KMS-11 (cell line): ENCODE results near the gene ADPGK.

ENCODE experiments used
- H2AFZ ChIP-seq: fragments of 200-600 bp; sonication (generic); 2 replicates; pipeline ENCODE4 v1.6.1; 2016; ENCODE audit warnings: antibody characterized with exemption, mixed run types, low read depth
- H3K27ac ChIP-seq: fragments of 200-600 bp; sonication (generic); 2 replicates; pipeline ENCODE4 v1.6.1; 2016; ENCODE audit warnings: mild to moderate bottlenecking, mixed run types
- H3K27me3 ChIP-seq: fragments of 200-600 bp; sonication (generic); 2 replicates; pipeline ENCODE4 v1.6.1; 2017; ENCODE audit warnings: mild to moderate bottlenecking, low read depth, mixed run types, moderate library complexity; ENCODE audit not compliant: insufficient read depth
- H3K36me3 ChIP-seq: fragments of 200-600 bp; sonication (generic); 2 replicates; pipeline ENCODE4 v1.6.1; 2017; ENCODE audit warnings: mild to moderate bottlenecking, mixed run types; ENCODE audit not compliant: insufficient read depth
- H3K4me1 ChIP-seq: fragments of 200-600 bp; sonication (generic); 2 replicates; pipeline ENCODE4 v1.6.1; 2016; ENCODE audit warnings: mild to moderate bottlenecking, low read depth, mixed run types; ENCODE audit not compliant: poor library complexity, severe bottlenecking
- H3K4me2 ChIP-seq: fragments of 200-600 bp; sonication (generic); 2 replicates; pipeline ENCODE4 v1.7.0; 2016; ENCODE audit warnings: mild to moderate bottlenecking, mixed run types
- H3K4me3 ChIP-seq: fragments of 200-600 bp; sonication (generic); IDR thresholded peaks from 2 replicates; pipeline ENCODE4 v1.6.1; 2017; ENCODE audit warnings: low read depth, low read length, mixed read lengths; ENCODE audit not compliant: insufficient read depth
- H3K79me2 ChIP-seq: fragments of 200-600 bp; sonication (generic); 2 replicates; pipeline ENCODE4 v1.6.1; 2016; ENCODE audit warnings: low read depth, mixed run types; ENCODE audit not compliant: insufficient read depth
- H3K9ac ChIP-seq: fragments of 200-600 bp; sonication (generic); 2 replicates; pipeline ENCODE4 v1.6.1; 2016; ENCODE audit warnings: mild to moderate bottlenecking, mixed run types
- H4K20me1 ChIP-seq: fragments of 200-600 bp; sonication (generic); 2 replicates; pipeline ENCODE4 v1.6.1; 2016; ENCODE audit warnings: mild to moderate bottlenecking, mixed run types; ENCODE audit not compliant: insufficient read depth
- CTCF ChIP-seq: fragments of 200-600 bp; sonication (generic); conservative IDR thresholded peaks from 2 replicates; pipeline ENCODE4 v1.6.1; 2017; ENCODE audit warnings: low read depth, mild to moderate bottlenecking, antibody characterized with exemption, low read length, moderate library complexity, mixed read lengths

The ADPGK gene

GRCh38 chr15:72796210-72796514, 12.6 kb upstream of the ADPGK start:
- peak overlapping the region; percentile 61; the same call in 1 of the 2 replicates for H3K9ac ChIP-seq
- H3K4me2 ChIP-seq: peak overlapping the region; percentile 90
- no peaks in the 10 kb centered on the region for H3K27me3 ChIP-seq
- no peak overlapping the region for H3K27ac ChIP-seq
- no peaks in the 10 kb centered on the region for H4K20me1 ChIP-seq
- peak overlapping the region; percentile 100; the same call in 1 of the 2 replicates for H2AFZ ChIP-seq
- H3K4me1 ChIP-seq: peaks cover 19% of the 10 kb centered on the region
- H3K4me3 ChIP-seq: no peak overlapping the region
- no peaks in the 10 kb centered on the region for H3K36me3 ChIP-seq
- no peak for TF ChIP-seq CTCF
- no peaks in the 10 kb centered on the region for H3K79me2 ChIP-seq

- no peak overlapping the region for H3K4me3 ChIP-seq
- H3K4me2 ChIP-seq: no peak overlapping the region
- no peaks in the 10 kb centered on the region for H4K20me1 ChIP-seq
- peaks cover 19% of the 10 kb centered on the region for H3K4me1 ChIP-seq
- H3K36me3 ChIP-seq: no peaks in the 10 kb centered on the region
- TF ChIP-seq CTCF: no peak
- H2AFZ ChIP-seq: no peak overlapping the region
- no peaks in the 10 kb centered on the region for H3K27me3 ChIP-seq
- no peak overlapping the region for H3K27ac ChIP-seq
- H3K79me2 ChIP-seq: no peaks in the 10 kb centered on the region
- H3K9ac ChIP-seq: no peak overlapping the region
These were observed 10.5 kb upstream of the ADPGK start for GRCh38 chr15:72793766-72794660.

GRCh38 chr15:72792431-72792830, 8.9 kb upstream of the ADPGK start:
- Histone ChIP-seq H3K4me1 (peaks cover 22% of the 10 kb centered on the region), H3K79me2 (no peaks in the 10 kb centered on the region), H2AFZ (no peak overlapping the region), H3K9ac (no peak overlapping the region), H3K4me2 (no peak overlapping the region), H4K20me1 (no peaks in the 10 kb centered on the region), H3K36me3 (no peaks in the 10 kb centered on the region), H3K4me3 (no peak overlapping the region), H3K27ac (no peak overlapping the region), H3K27me3 (no peaks in the 10 kb centered on the region)
- TF ChIP-seq CTCF: no peak

GRCh38 chr15:72790302-72790910, 6.8 kb upstream of the ADPGK start:
- Histone ChIP-seq H3K4me2 (no peak overlapping the region), H2AFZ (no peak overlapping the region), H3K4me1 (peaks cover 33% of the 10 kb centered on the region), H4K20me1 (no peaks in the 10 kb centered on the region), H3K9ac (no peak overlapping the region), H3K4me3 (no peak overlapping the region), H3K27me3 (no peaks in the 10 kb centered on the region), H3K36me3 (no peaks in the 10 kb centered on the region), H3K27ac (no peak overlapping the region), H3K79me2 (no peaks in the 10 kb centered on the region)
- no peak for TF ChIP-seq CTCF
